GM12873 (cell line): ENCODE measurements around the gene RIN1.

ENCODE experiments used
- CTCF ChIP-seq: IDR thresholded peaks from 2 replicates; pipeline ENCODE4 v1.5.1; 2012; ENCODE audit warnings: low read depth, mild to moderate bottlenecking, moderate library complexity, low read length, control low read depth; ENCODE audit not compliant: insufficient read depth; ENCODE audit errors: missing control alignments

RIN1 gene

GRCh38 chr11:66366844-66367477 lies 30.7 kb upstream of the RIN1 start:
- no peak for TF ChIP-seq CTCF

- TF ChIP-seq CTCF: no peak
These were observed 29.7 kb upstream of the RIN1 start for GRCh38 chr11:66365711-66366619.

GRCh38 chr11:66365166-66365565 lies 28.9 kb upstream of the RIN1 start:
- no peak for TF ChIP-seq CTCF

- peak; percentile 94 for TF ChIP-seq CTCF
These were observed 27.7 kb upstream of the RIN1 start for GRCh38 chr11:66363805-66364535.

GRCh38 chr11:66363187-66363601 lies 27.0 kb upstream of the RIN1 start:
- TF ChIP-seq CTCF: no peak

- no peak for TF ChIP-seq CTCF
These were observed 26.4 kb upstream of the RIN1 start for GRCh38 chr11:66362481-66363147.
